ENCODE measurements around the gene MAPKAPK2.

The MAPKAPK2 gene

GRCh38 chr1:206723805-206724472, 39.2 kb downstream of the MAPKAPK2 start:
- no peaks in the 10 kb centered on the region for H3K27me3 ChIP-seq
- no peak overlapping the region for H3K4me3 ChIP-seq
- H3K4me1 ChIP-seq: peaks cover 0 to 95% (median 60%) of the 10 kb centered on the region in 4 donors
- intact Hi-C loops (cut with DNase I; ENCODE audit: low total_unique reads): no loop called here
- DNase-seq: peak; percentile 53 to 81
- peak overlapping the region; percentile 64 to 69 for H3K27ac ChIP-seq
- no peaks in the 10 kb centered on the region for H3K9me3 ChIP-seq
- TF ChIP-seq, protein P1, sequence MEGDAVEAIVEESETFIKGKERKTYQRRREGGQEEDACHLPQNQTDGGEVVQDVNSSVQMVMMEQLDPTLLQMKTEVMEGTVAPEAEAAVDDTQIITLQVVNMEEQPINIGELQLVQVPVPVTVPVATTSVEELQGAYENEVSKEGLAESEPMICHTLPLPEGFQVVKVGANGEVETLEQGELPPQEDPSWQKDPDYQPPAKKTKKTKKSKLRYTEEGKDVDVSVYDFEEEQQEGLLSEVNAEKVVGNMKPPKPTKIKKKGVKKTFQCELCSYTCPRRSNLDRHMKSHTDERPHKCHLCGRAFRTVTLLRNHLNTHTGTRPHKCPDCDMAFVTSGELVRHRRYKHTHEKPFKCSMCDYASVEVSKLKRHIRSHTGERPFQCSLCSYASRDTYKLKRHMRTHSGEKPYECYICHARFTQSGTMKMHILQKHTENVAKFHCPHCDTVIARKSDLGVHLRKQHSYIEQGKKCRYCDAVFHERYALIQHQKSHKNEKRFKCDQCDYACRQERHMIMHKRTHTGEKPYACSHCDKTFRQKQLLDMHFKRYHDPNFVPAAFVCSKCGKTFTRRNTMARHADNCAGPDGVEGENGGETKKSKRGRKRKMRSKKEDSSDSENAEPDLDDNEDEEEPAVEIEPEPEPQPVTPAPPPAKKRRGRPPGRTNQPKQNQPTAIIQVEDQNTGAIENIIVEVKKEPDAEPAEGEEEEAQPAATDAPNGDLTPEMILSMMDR (IDR thresholded peaks at IDR 0.05): peak in 1 of 2 experiments; percentile 31
- H3K36me3 ChIP-seq: peaks cover 0 to 6% (median 0%) of the 10 kb centered on the region in 3 donors

- Histone ChIP-seq H3K4me3 (no peak overlapping the region), H3K27ac (peak overlapping the region in 1 of 2 donors; percentile 64), H3K27me3 (no peaks in the 10 kb centered on the region), H3K9me3 (no peaks in the 10 kb centered on the region), H3K36me3 (peaks cover 13 to 20% (median 14%) of the 10 kb centered on the region in 3 donors), H3K4me1 (peaks cover 0 to 85% (median 52%) of the 10 kb centered on the region in 4 donors)
- intact Hi-C loops (cut with DNase I; ENCODE audit: low total_unique reads): no loop called here
- peak in 1 of 2 donors; percentile 61 for DNase-seq
- TF ChIP-seq, protein P1 (IDR thresholded peaks at IDR 0.05): peak in 1 of 2 experiments; percentile 34
Measured at GRCh38 chr1:206725109-206725963, 40.6 kb downstream of the MAPKAPK2 start.

DNA sequence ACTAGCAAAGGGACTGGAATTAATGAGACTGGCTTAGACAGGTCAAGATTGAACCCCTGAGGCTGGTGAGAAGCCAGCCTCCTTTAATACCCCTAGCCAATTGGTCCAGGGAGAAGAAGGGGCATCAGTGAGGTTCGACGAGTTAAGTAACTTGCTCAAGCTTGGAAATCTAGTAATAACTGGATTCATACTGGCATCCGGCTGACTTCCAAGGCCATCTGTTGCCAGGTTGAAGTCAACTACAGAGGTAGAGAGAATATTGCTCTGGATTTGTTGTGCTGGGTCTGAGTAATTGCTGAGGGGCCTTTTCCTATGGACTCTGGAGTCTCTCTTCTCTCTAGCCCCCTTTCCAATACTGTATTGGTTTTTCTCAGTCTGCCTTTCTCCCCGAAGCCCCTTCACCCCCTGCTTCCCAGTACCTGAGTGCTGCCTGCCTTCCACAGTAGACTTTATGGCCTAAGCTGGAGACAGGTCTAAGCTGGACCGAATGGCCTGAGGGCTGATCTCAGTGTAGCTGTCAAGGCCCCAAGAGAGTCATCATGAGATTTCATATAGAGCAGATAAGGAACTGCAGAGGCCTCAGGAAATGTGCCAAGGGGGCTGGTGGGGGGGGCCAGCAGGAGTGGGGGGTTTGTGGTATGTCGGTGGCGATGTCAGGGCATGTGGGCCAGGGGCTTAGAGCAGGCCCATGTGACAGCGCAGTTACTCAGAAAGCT, 43.4 kb downstream of the MAPKAPK2 start:
- Histone ChIP-seq H3K9me3 (no peaks in the 10 kb centered on the region), H3K4me3 (no peak overlapping the region), H3K27ac (no peak overlapping the region), H3K27me3 (no peaks in the 10 kb centered on the region), H3K4me1 (peaks cover 0 to 59% (median 41%) of the 10 kb centered on the region in 4 donors), H3K36me3 (peaks cover 41 to 48% (median 42%) of the 10 kb centered on the region in 3 donors)
- intact Hi-C loops (cut with DNase I; ENCODE audit: low total_unique reads): no loop called here
- no peak for DNase-seq
- TF ChIP-seq, protein P1 (IDR thresholded peaks at IDR 0.05): no peak

GRCh38 chr1:206728697-206728987, 43.9 kb downstream of the MAPKAPK2 start:
- Histone ChIP-seq H3K27me3 (no peaks in the 10 kb centered on the region), H3K4me3 (no peak overlapping the region), H3K27ac (no peak overlapping the region), H3K36me3 (peaks cover 46 to 53% (median 47%) of the 10 kb centered on the region in 3 donors), H3K4me1 (peaks cover 0 to 54% (median 35%) of the 10 kb centered on the region in 4 donors), H3K9me3 (no peaks in the 10 kb centered on the region)
- DNase-seq: peak in 1 of 2 donors; percentile 51
- intact Hi-C loops (cut with DNase I; ENCODE audit: low total_unique reads): no loop called here
- TF ChIP-seq, protein P1 (IDR thresholded peaks at IDR 0.05): no peak

- Histone ChIP-seq H3K36me3 (peaks cover 50 to 57% (median 51%) of the 10 kb centered on the region in 3 donors), H3K9me3 (no peaks in the 10 kb centered on the region)
Measured at GRCh38 chr1:206729050-206729449, 44.3 kb downstream of the MAPKAPK2 start.

More at GRCh38 chr1:206729050-206729449, 44.3 kb downstream of the MAPKAPK2 start:
- DNase-seq: peak in 1 of 2 donors; percentile 53
- Histone ChIP-seq H3K27me3 (no peaks in the 10 kb centered on the region), H3K4me3 (no peak overlapping the region), H3K27ac (no peak overlapping the region), H3K4me1 (peaks cover 0 to 49% (median 31%) of the 10 kb centered on the region in 4 donors)
- intact Hi-C loops (cut with DNase I; ENCODE audit: low total_unique reads): no loop called here
- TF ChIP-seq, protein P1 (IDR thresholded peaks at IDR 0.05): no peak

All from tibial artery (tissue), 4 donors.